ENCODE results near the gene TDRD12. TPM values are rescaled to one million over a fixed set of nuclear protein-coding genes. Genes with fewer than 3 reads are reported as not detected.
A peak's percentile ranks its signal among the peaks of the same experiment; 100 is the strongest.
"Not testable (repeated sequence)": the region's sequence is repeated elsewhere in the genome, so short reads cannot be mapped to it uniquely, and the experiment has no call there.

TDRD12 gene
- polyA plus RNA-seq, 3 donors = 0.12 to 0.80 (median 0.69) TPM

DNA sequence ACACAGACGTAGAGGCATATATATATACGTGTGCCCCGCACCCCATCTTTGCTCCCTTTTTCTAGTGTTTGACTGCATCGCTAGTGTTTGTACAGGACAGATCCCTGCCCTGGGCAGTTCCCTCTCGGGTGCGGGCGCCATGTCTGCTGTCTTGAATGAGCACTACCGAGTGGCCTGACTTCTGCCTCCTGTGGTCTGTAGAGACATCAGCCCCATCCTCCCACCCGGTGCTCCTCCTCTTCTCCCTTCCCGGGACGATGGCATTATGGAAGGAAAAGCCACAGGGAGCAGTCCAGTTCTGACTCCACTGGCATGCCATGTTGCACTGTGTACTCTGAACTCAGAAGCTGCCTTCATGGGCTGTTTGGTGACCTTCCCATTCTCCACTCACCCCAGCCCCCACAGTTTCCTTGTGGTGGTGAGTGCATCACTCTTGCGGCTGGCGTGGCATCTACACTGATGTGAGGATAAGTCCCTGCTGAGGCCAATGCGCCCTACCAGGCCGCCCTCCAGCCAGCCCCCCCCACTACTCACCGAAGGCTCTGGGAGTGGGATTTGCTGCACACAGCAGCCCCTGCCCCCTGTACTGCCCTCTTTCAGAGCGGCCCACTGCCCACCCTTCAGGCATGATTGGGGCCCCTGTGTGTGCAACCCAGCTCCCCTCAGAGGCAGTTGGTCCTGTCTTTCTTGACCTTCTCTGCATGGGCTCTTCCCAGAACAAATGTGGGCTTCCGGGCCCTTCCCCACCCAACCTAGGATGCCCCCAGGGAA, 25.2 kb downstream of the TDRD12 start:
- DNase-seq (ENCODE audit: low read depth in 3 of 3, low spot score in 2 of 3) = no peak

- DNase-seq (ENCODE audit: low read depth in 3 of 3, low spot score in 2 of 3) = not testable (repeated sequence)
Measured at GRCh38 chr19:32745594-32746251, 26.2 kb downstream of the TDRD12 start.

DNA sequence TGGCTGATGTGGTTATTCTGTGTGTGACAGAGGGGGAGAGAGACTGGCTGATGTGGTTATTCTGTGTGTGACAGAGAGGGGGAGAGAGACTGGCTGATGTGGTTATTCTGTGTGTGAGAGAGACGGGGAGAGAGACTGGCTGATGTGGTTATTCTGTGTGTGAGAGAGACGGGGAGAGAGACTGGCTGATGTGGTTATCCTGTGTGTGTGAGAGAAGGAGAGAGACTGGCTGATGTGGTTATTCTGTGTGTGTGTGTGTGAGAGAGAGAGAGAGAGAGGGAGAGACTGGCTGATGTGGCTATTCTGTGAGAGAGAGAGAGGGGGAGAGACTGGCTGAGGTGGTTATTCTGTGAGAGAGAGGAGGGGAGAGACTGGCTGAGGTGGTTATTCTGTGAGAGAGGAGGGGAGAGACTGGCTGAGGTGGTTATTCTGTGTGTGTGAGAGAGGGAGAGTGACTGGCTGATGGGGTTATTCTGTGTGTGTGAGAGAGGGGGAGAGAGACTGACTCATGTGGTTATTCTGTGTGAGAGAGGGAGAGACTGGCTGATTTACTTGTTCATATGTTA, 27.1 kb downstream of the TDRD12 start:
- DNase-seq (ENCODE audit: low read depth in 3 of 3, low spot score in 2 of 3) = peak in 1 of 3 donors; percentile 1

DNA sequence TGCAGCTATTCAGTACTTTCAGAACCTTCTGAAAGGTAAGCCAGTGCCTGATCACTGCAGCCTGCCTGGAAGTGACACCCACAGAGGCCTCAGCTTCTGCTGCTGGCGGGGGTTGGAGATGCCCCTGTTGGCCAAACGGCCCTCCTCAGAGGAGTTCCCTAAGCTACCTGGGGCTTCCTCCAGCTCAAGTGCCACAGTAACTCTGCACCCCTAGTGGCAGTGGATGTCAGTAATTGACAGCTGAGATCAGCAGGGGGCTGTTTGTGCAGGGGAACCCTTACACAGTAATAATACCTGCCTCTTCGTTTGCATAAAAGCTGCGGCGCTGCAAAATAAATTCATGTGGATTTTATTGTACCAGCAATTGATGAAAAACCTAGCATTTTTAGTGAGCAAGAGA, 28.9 kb downstream of the TDRD12 start:
- DNase-seq (ENCODE audit: low read depth in 3 of 3, low spot score in 2 of 3) = no peak

- no peak for DNase-seq (ENCODE audit: low read depth in 3 of 3, low spot score in 2 of 3)
Measured at GRCh38 chr19:32748948-32749347, 29.4 kb downstream of the TDRD12 start.

GRCh38 chr19:32749361-32749760, 29.8 kb downstream of the TDRD12 start:
- no peak for DNase-seq (ENCODE audit: low read depth in 3 of 3, low spot score in 2 of 3)

GRCh38 chr19:32750441-32751055, 31.0 kb downstream of the TDRD12 start:
- DNase-seq (ENCODE audit: low read depth in 3 of 3, low spot score in 2 of 3) = no peak

- no peak for DNase-seq (ENCODE audit: low read depth in 3 of 3, low spot score in 2 of 3)
Measured at GRCh38 chr19:32751066-32751465, 31.5 kb downstream of the TDRD12 start.

DNA sequence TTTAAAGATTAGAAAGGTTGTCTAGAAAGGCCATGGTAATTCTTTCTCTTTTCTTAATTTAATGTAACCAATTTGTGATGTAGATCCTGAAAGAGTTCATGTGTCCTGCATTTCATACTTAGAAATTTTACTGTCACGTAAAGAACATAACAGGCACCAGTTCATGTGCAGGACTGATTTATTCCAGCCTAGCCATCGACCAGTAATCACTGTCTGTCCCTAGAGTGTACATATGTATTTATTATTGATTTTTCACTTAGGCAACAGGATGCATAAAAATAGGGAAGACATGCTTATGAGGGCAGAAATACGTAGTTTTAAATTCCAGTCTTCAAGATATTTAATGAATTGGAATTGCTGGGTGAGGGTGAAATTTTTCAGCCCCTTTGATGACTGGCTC, 37.6 kb downstream of the TDRD12 start:
- DNase-seq (ENCODE audit: low read depth in 3 of 3, low spot score in 2 of 3) = no peak

- not testable (repeated sequence) for DNase-seq (ENCODE audit: low read depth in 3 of 3, low spot score in 2 of 3)
Measured at GRCh38 chr19:32765365-32765764, 45.8 kb downstream of the TDRD12 start.

DNA sequence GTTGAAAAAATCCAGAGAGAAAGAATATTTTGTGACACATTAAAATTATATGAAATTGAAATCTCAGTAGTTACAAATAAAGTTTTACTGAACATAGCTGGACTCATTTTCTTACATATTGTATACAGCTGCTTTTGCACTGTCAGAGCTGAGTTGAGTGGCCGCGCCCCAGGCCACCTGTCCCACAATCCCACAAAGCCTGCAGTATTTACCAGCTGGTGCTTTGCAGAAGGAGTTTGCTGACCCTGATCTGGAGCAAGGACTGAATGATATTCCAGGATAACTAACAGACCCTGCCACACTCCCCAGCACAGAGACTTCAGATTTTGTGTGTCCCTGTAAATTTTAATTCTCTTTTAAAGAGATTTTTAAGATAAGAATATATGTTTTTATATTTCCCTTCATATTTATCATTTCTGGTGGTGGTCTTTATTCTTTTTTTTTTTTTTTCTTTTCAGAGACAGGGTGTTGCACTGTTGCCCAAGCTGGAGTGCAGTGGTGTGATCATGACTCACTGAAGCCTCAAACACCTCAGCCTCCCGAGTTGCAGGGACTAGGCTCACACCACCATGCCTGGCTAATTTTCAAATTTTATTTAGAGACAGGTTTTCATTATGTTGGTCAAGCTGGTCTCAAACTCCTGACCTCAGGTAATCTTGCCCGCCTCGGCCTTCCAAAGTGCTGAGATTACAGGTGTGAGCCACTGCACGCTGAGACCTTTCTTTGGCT, 48.5 kb downstream of the TDRD12 start:
- no peak for DNase-seq (ENCODE audit: low read depth in 3 of 3, low spot score in 2 of 3)

DNA sequence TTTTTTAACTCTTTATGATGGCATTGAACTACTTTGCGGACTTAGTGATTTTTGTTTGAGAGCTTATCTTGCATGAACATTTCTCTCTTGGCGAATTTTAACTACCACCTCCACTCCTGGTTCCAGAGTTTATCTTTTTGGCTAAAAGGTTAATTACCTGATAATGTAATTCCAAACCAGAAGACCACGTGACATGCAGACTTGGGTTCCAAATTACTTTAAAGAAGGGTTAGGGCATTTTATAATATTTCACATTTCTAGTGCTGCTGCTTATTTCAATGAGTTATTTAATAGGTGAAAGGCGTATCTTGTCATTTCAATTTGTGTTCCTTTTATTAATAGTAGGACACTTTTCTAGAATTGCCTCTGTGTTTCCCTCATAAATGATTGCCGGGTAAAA, 52.0 kb downstream of the TDRD12 start:
- no peak for DNase-seq (ENCODE audit: low read depth in 3 of 3, low spot score in 2 of 3)

GRCh38 chr19:32773126-32773525, 53.6 kb downstream of the TDRD12 start:
- DNase-seq (ENCODE audit: low read depth in 3 of 3, low spot score in 2 of 3) = no peak

- no peak for DNase-seq (ENCODE audit: low read depth in 3 of 3, low spot score in 2 of 3)
Measured at GRCh38 chr19:32779082-32779481, 59.5 kb downstream of the TDRD12 start.

GRCh38 chr19:32781280-32781679, 61.7 kb downstream of the TDRD12 start:
- no peak for DNase-seq (ENCODE audit: low read depth in 3 of 3, low spot score in 2 of 3)

- not testable (repeated sequence) for DNase-seq (ENCODE audit: low read depth in 3 of 3, low spot score in 2 of 3)
Measured at GRCh38 chr19:32782089-32782488, 62.5 kb downstream of the TDRD12 start.

GRCh38 chr19:32787161-32787813, 67.7 kb downstream of the TDRD12 start:
- DNase-seq (ENCODE audit: low read depth in 3 of 3, low spot score in 2 of 3) = not testable (repeated sequence)

DNA sequence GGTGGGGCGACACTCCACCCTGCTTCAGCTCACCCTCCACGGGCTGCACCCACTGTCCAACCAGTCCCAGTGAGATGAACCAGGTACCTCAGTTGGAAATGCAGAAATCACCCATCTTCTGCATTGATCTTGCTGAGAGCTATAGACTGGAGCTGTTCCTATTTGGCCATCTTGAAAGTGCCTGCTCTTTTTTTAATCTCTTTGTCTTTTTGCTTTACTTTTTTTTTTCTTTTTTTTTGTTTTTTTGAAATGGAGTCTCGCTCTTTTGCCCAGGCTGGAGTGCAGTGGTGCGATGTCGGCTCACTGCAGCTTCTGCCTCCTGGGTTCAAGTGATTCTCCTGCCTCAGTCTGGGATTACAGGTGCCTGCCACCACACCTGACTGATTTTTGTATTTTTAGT, 68.3 kb downstream of the TDRD12 start:
- not testable (repeated sequence) for DNase-seq (ENCODE audit: low read depth in 3 of 3, low spot score in 2 of 3)

DNA sequence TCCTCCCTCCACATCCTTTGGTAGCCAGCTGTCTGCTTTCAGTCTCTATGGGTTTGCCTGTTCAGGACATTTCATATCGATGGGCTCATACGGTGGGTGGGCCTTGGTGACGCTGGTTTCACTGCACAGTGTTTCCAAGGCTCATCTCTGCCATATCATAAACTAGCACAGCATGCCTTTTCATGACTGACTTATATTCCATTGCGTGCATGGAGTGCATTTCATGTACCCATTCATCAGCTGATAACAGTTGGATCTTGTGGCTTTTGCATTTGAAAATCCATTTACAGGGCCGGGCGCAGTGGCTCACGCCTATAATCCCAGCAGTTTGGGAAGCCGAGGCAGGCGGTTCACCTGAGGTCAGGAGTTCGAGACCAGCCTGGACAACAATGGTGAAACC, 69.9 kb downstream of the TDRD12 start:
- DNase-seq (ENCODE audit: low read depth in 3 of 3, low spot score in 2 of 3) = no peak

DNA sequence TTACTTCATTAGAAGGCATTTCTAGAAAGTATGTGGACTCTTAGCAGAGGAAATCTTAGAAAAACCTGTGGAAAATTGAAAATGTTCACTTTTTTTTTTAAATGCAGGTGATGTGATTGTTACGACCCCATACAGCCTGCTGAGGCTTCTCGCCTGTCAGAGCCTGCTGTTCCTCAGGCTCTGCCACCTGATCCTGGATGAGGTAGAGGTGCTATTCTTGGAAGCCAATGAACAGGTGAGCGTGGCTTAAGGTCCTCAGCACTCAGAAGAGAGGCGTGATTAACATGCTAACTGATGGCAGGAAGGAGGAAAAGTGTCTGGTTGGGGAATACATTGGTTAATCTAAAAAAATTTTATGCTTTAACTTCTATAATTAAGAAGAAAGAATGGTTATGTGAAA, 78.6 kb downstream of the TDRD12 start:
- no peak for DNase-seq (ENCODE audit: low read depth in 3 of 3, low spot score in 2 of 3)
